NOMO-1 (cell line): ENCODE data around the gene RNMT.
"Not testable (repeated sequence)": the region's sequence is repeated elsewhere in the genome, so short reads cannot be mapped to it uniquely, and the experiment has no call there.

Source experiments
- DNase-seq, 2 experiments: peaks; one replicate each; lab custom pipeline; 2025; ENCODE audit not compliant: unreplicated experiment in 2 of 2; lab: John Stamatoyannopoulos, UW

Gene RNMT

DNA sequence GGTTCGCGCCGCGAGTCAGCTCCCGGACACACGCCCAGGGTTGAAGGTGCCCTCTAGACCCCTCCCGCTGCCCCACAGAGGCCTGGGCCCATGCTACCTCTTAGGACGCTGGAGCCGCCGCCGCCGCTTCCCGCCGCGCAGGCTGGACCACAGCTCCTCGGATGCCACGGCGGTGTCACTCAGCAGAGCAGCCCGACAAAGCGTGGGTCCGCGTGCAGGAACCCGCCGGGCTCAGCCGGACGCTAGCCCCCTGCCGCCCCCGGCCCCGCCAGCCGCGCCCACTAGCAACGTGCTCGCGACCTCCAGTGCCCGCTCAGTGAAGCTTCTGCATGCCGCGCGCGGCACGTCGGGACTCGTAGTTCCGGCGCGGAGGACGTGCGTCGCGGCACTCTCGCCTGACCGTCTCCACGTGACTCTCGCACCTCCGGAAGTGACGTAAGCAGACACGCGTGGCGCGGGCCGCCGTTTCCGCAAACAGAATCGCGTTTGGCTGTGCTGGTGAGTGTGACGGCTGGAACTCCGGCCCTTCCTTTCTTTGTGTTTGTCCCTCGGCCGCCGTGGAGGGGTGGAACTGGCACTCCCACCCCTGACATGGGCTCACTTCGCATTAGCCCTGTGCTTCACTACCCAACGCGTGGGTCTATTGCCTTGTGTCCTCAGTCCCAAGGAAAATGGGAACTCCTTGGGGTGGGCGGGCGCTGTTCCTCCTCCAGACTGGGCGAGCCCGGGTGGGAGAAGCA is at the start of gene RNMT, which contains the start of gene FAM210A:
Gene RNMT (plus strand): TSS at position 442 of the 740 bp plus-strand sequence. CDS start 4,845 bp downstream, outside the sequence.
Gene FAM210A (minus strand): TSS at position 327 of the 740 bp plus-strand sequence. CDS start 44,481 bp downstream, outside the sequence.
- DNase-seq = peak; percentile 89 to 93

- not testable (repeated sequence) for DNase-seq
Observed at GRCh38 chr18:13677350-13677749, 49.1 kb upstream of the RNMT start.

- no peak for DNase-seq
Observed at GRCh38 chr18:13680612-13681011, 45.9 kb upstream of the RNMT start.

DNA sequence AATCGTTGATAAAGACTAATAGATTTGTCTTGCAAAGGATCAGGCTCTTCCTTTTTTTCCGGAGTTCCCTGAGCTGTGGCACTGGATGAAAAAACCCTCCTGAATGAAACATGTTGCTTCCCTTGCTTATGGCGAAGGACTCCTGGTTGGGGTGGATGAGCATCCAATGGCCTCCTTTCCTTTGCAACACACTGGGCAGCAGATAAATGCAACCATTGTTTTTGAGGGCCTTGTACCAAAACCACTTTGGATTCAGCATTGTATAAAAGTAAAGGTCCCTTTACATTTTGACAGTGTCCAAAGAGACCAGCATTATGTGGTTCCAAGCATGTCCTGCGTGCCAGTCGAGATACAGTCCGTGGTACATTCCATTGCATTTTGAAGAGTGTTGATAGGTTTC is 44.8 kb upstream of the RNMT start:
- no peak for DNase-seq

DNA sequence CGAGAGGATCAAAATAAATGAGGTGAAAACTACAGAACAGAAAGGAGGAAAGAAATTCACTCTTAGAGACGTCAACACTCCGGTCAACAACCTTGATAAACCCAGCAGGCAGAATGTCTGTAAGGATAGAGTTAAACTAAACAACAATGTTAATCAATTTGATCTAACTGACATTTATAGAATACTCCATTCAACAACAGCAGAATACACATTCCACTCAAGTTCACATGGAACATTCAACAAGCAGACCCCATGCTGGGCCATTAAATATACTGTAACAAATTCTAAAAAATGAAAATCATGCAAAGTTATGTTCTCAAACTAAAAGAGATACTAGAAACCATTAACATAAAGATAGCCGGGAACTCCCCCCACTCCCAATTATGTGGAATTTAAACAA is 41.9 kb upstream of the RNMT start:
- DNase-seq = no peak

DNA sequence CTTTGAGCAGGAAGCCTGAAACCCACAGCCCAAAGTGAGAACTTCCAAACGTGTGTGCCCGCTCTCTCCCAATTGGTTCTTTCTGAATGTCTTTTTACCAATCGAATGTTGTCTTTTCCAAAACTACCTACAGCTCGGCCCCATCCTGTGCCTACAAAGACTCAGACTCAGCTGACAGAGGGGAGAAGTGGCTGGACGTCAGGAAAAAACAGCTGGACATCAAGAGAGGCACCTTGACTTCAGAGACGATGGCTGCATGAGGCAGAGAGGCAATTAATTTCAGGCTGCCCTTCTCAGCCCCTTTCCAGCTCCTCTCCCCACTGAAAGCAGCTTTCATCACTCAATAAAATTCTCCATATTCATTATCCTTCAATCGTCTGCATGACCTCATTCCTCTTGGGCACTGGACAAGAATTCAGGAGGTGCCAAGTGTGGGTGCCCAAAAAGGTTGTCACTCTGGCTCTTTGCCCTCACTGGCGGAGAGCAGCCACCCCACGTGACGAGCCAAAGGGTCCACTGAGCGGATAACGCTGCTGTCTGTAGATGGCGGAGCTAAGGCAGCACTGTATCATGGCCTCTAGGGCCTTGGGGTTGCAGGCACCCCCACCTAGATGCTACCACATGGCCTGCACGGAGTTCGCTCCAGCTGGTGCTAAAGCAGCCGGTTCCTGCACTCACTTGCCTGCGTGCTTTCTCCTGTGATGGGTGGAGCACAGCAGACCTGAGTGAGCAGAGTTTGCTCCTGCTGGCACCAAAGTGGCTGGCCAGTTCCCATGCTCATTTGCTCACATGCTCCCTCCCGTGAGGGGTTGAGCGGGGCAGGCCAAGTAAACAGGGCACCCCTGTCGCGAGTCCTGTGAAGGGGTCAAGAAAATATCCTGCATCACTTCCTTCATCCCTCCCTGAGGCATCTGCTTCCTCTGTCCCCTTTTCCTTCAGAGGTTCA is 38.0 kb upstream of the RNMT start:
- DNase-seq = no peak

DNA sequence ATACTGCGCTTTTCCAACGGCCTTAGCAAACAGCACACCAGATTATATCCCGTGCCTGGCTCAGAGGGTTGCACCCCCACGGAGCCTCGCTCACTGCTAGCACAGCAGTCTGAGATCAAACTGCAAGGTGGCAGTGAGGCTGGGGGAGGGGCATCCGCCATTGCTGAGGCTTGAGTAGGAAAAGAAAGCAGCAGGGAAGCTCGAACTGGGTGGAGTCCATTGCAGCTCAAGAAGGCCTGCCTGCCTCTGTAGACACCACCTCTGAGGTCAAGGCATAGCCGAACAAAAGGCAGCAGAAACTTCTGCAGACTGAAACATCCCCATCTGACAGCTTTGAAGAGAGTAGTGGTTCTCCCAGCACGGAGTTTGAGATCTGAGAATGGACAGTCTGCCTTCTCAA is 36.4 kb upstream of the RNMT start:
- DNase-seq = not testable (repeated sequence)

DNA sequence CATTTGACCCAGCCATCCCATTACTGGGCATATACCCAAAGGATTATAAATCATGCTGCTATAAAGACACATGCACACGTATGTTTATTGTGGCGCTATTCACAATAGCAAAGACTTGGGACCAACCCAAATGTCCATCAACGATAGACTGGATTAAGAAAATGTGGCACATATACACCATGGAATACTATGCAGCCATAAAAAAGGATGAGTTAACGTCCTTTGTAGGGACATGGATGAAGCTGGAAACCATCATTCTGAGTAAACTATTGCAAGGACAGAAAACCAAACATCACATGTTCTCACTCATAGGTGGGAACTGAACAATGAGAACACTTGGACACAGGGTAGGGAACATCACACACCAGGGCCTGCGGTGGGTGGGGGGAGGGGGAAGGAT is 31.1 kb upstream of the RNMT start:
- not testable (repeated sequence) for DNase-seq

DNA sequence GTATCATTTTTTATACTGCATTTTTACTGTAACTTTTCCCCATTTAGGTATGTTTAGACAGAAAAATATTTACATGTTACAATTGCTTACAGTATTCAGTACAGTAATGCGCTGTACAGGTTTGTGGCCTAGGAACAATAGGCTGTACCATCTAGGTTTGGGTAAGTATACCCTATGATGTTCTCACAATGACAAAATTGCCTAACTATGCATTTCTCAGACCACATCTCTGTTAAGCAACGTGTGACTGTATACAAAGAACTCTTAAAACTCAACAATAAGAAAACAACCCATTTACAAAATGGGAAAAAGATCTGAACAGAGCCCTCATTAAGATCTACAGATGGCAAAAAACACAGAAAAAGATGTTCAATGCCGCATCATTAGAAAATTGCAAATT is 29.5 kb upstream of the RNMT start:
- no peak for DNase-seq

- DNase-seq = no peak
Observed at GRCh38 chr18:13700153-13700552, 26.3 kb upstream of the RNMT start.

GRCh38 chr18:13703899-13704298 is 22.6 kb upstream of the RNMT start:
- no peak for DNase-seq

- DNase-seq = no peak
Observed at GRCh38 chr18:13710414-13710831, 16.1 kb upstream of the RNMT start.

GRCh38 chr18:13712400-13713131 is 13.9 kb upstream of the RNMT start:
- DNase-seq = no peak

GRCh38 chr18:13713455-13714055 is 12.9 kb upstream of the RNMT start:
- DNase-seq = no peak

- DNase-seq = no peak
Observed at GRCh38 chr18:13715330-13715729, 11.1 kb upstream of the RNMT start.

DNA sequence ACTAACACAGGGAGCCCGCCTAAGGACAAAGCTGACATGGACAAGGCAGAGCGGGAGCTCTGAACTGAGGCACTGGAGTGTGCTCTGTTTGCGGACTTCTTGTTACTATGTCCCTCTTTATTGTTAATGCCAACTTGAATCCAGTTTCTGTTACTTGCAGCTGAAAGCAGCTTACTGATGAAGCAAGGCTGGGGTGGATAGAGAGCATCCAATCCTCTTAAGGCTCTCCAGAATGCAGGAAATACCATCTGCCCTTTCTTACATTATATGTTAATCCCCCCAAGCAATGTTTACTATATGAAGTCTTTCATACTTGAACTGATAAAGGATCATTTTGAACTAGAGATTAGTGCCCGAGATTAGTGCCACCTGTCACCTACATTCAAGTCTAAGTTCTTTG is 9.6 kb upstream of the RNMT start:
- DNase-seq = no peak

GRCh38 chr18:13720123-13720522 is 6.3 kb upstream of the RNMT start:
- DNase-seq = no peak

DNA sequence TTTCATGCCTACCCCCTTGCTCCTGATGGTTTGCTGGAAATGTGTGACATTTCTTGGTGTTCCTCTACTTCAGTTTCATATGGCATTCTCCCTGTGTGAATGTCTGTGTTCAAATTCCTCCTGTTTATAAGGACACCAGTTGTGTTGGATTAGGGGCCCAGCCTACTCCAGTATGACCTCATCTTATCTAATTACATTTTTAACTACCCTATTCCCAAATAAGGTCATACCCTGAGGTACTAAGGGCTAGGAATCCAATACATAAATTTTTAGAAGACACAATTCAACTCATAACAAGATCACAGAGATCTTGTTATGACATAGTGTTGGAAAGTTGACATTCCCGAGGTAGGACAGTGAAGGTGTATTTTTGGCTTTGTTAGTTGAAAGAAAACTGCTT is 5.6 kb upstream of the RNMT start:
- no peak for DNase-seq

GRCh38 chr18:13725566-13726231 is 774 bp upstream of the RNMT start:
- no peak for DNase-seq

DNA sequence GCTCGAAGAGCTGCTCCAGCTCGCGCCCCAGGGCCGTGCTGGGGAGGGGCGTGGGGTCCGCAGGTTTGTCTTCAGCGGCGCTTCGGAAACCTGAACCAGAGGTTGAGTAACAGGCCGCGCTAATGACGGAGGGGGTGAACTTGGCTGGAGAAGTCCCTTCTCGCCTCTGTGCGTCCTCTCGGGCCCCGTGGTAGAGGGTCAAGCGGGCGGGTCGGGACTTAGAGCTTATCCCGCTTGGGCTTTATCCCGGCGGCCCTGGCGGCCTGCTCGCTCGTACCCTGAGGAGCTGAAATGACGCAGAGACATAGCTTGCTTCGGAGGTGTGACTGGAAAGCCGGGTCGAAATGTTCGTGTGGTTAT is 479 bp downstream of the RNMT start:
- peak in 1 of 2 experiments; percentile 46 for DNase-seq
